Measurements from ENCODE around the gene ACTR6. TPM values are rescaled to one million over a fixed set of nuclear protein-coding genes. Genes with fewer than 3 reads are reported as not detected.
A peak's percentile ranks its signal among the peaks of the same experiment; 100 is the strongest.

The ACTR6 gene
- total RNA-seq, 1 experiment from 2014 or later: 26.9 TPM

DNA sequence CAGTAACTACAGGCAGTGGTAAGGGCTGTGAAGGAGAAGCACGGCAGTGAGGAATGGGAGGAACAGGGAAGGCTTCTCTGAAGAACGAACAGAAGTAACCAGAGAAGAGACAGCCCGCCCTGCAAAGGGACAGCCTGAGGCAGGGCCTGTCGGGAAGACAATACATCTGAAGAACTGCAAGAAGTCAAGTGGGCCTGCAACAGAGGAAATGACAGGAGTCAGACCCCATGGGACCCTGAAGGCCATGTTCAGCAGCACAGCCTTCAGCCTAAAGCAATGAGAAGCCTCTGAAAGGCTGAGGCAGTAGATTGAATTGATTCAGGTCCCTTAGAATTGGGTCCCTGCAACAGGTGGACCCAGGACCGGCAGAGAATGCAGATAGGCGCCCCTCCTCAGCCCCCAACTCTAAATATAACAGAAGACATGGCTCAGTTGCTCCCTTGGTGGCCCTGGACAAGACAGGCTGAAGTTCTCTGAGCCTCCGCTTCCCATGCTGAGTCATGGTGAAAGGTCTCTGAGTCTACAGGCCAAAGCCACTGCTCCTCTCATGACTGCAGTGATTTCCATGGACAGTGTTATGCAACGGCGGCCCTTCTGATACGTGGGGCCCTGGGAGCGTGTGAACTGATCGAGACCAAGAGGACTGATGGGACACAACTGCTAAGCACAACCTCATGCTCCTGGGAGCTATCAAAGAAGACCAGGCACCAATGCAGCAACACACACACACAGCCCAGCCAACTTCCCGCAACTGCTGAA lies 10.8 kb upstream of the ACTR6 start:
- TF ChIP-seq, protein P1, sequence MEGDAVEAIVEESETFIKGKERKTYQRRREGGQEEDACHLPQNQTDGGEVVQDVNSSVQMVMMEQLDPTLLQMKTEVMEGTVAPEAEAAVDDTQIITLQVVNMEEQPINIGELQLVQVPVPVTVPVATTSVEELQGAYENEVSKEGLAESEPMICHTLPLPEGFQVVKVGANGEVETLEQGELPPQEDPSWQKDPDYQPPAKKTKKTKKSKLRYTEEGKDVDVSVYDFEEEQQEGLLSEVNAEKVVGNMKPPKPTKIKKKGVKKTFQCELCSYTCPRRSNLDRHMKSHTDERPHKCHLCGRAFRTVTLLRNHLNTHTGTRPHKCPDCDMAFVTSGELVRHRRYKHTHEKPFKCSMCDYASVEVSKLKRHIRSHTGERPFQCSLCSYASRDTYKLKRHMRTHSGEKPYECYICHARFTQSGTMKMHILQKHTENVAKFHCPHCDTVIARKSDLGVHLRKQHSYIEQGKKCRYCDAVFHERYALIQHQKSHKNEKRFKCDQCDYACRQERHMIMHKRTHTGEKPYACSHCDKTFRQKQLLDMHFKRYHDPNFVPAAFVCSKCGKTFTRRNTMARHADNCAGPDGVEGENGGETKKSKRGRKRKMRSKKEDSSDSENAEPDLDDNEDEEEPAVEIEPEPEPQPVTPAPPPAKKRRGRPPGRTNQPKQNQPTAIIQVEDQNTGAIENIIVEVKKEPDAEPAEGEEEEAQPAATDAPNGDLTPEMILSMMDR (conservative IDR thresholded peaks at IDR 0.05): no peak
- TF ChIP-seq EZH2 (IDR thresholded peaks at IDR 0.05; ENCODE audit: low read depth): no peak
- H3K9me3 ChIP-seq (ENCODE audit: insufficient read depth, low read depth): no peaks in the 10 kb centered on the region
- H2AFZ ChIP-seq: no peak overlapping the region
- H3K36me3 ChIP-seq (ENCODE audit: low read depth): no peaks in the 10 kb centered on the region
- DNase-seq: no peak
- CTCF ChIA-PET: no interaction called here
- no peaks in the 10 kb centered on the region for H3K27me3 ChIP-seq (ENCODE audit: insufficient read depth, low read depth)
- BruUV-seq (replicated peaks): no TSS peak
- POLR2A ChIA-PET (ENCODE audit: unreplicated experiment): no interaction called here
- no peak overlapping the region for H3K4me2 ChIP-seq
- no peaks in the 10 kb centered on the region for H3F3A ChIP-seq (ENCODE audit: insufficient read depth, low read depth)
- no peaks in the 10 kb centered on the region for H3K79me2 ChIP-seq (ENCODE audit: low read depth)
- no peak overlapping the region for H3K4me3 ChIP-seq
- H3K9me2 ChIP-seq (ENCODE audit: insufficient read depth): no peaks in the 10 kb centered on the region
- H3K4me1 ChIP-seq (replicated peaks; ENCODE audit: insufficient read depth): no peaks in the 10 kb centered on the region
- H3K27ac ChIP-seq: no peak overlapping the region
- intact Hi-C loops (cut with micrococcal nuclease; ENCODE audit: unreplicated experiment): no loop called here
- H4K20me1 ChIP-seq (ENCODE audit: insufficient read depth): no peaks in the 10 kb centered on the region

GRCh38 chr12:100193085-100193484 lies 7.5 kb upstream of the ACTR6 start:
- CTCF ChIA-PET: no interaction called here
- intact Hi-C loops (cut with micrococcal nuclease; ENCODE audit: unreplicated experiment): no loop called here
- H3K4me1 ChIP-seq (replicated peaks; ENCODE audit: insufficient read depth): peaks cover 8% of the 10 kb centered on the region
- no peaks in the 10 kb centered on the region; the same call in 1 of the 2 replicates for H3K36me3 ChIP-seq (ENCODE audit: low read depth)
- H2AFZ ChIP-seq: no peak overlapping the region
- no peaks in the 10 kb centered on the region for H4K20me1 ChIP-seq (ENCODE audit: insufficient read depth)
- H3K4me3 ChIP-seq: no peak overlapping the region
- BruUV-seq (replicated peaks): no TSS peak
- H3K9me3 ChIP-seq (ENCODE audit: insufficient read depth, low read depth): no peaks in the 10 kb centered on the region
- H3K27me3 ChIP-seq (ENCODE audit: insufficient read depth, low read depth): no peaks in the 10 kb centered on the region
- POLR2A ChIA-PET (ENCODE audit: unreplicated experiment): no interaction called here
- no peak overlapping the region for H3K27ac ChIP-seq
- no peaks in the 10 kb centered on the region for H3K9me2 ChIP-seq (ENCODE audit: insufficient read depth)
- TF ChIP-seq EZH2 (IDR thresholded peaks at IDR 0.05; ENCODE audit: low read depth): no peak
- TF ChIP-seq, protein P1 (conservative IDR thresholded peaks at IDR 0.05): no peak
- no peaks in the 10 kb centered on the region for H3K79me2 ChIP-seq (ENCODE audit: low read depth)
- H3F3A ChIP-seq (ENCODE audit: insufficient read depth, low read depth): no peaks in the 10 kb centered on the region
- H3K4me2 ChIP-seq: no peak overlapping the region
- DNase-seq: no peak

- Histone ChIP-seq H3K27me3 (ENCODE audit: insufficient read depth, low read depth) (no peaks in the 10 kb centered on the region), H3K4me3 (no peak overlapping the region), H3K4me1 (replicated peaks; ENCODE audit: insufficient read depth) (peaks cover 26% of the 10 kb centered on the region), H4K20me1 (ENCODE audit: insufficient read depth) (no peaks in the 10 kb centered on the region), H3K27ac (no peak overlapping the region), H3K9me3 (ENCODE audit: insufficient read depth, low read depth) (no peaks in the 10 kb centered on the region), H2AFZ (no peak overlapping the region), H3F3A (ENCODE audit: insufficient read depth, low read depth) (peaks cover 9% of the 10 kb centered on the region), H3K4me2 (peak overlapping the region; percentile 97), H3K9me2 (ENCODE audit: insufficient read depth) (no peaks in the 10 kb centered on the region), H3K36me3 (ENCODE audit: low read depth) (no peaks in the 10 kb centered on the region; the same call in 1 of the 2 replicates), H3K79me2 (ENCODE audit: low read depth) (peaks cover 24% of the 10 kb centered on the region)
- peak in 1 of 2 experiments; percentile 63 for DNase-seq
- no peak for TF ChIP-seq EZH2 (IDR thresholded peaks at IDR 0.05; ENCODE audit: low read depth)
- TF ChIP-seq, protein P1 (conservative IDR thresholded peaks at IDR 0.05): no peak
- no TSS peak for BruUV-seq (replicated peaks)
- intact Hi-C loops (cut with micrococcal nuclease; ENCODE audit: unreplicated experiment): no loop called here
- ChIA-PET CTCF (no interaction called here), POLR2A (ENCODE audit: unreplicated experiment) (no interaction called here)
Measured at GRCh38 chr12:100197486-100197885, 3.1 kb upstream of the ACTR6 start.
